Upper lobe of left lung (tissue), 6 donors: ENCODE measurements around the gene ODAPH. TPM values are rescaled to one million over a fixed set of nuclear protein-coding genes. Genes with fewer than 3 reads are reported as not detected.
"Not testable (repeated sequence)": the region's sequence is repeated elsewhere in the genome, so short reads cannot be mapped to it uniquely, and the experiment has no call there.

Experiments used
- ATAC-seq, 2 donors: fragments of 200-7000 bp; cut with Tn5 transposase; one replicate each; pipeline ENCODE4 v1.9.1; 2022; ENCODE audit warnings: mild to moderate bottlenecking in 2 of 2, moderate library complexity in 2 of 2; ENCODE audit not compliant: low FRiP score in 2 of 2
- DNase-seq, 2 donors: peaks; one replicate each; pipeline ENCODE4 v3.0.0-alpha.2; 2019 to 2020
- H3K27ac ChIP-seq, 4 donors: fragments of 200-600 bp; sonication (generic); one replicate each; pipeline ENCODE4 v1.5.1; 2016 to 2019
- H3K27me3 ChIP-seq, 4 donors: fragments of 200-600 bp; sonication (generic); one replicate each; pipeline ENCODE4 v1.5.1; 2017 to 2019
- H3K36me3 ChIP-seq, 4 donors: fragments of 200-600 bp; sonication (generic); one replicate each; pipeline ENCODE4 v1.5.1; 2016 to 2019
- H3K4me1 ChIP-seq, 4 donors: fragments of 200-600 bp; sonication (generic); one replicate each; pipeline ENCODE4 v1.5.1; 2018 to 2019
- H3K4me3 ChIP-seq, 4 donors: fragments of 200-600 bp; sonication (generic); one replicate each; pipeline ENCODE4 v1.5.1; 2017 to 2019; ENCODE audit warnings: mild to moderate bottlenecking in 2 of 4, moderate library complexity in 1 of 4
- H3K9me3 ChIP-seq, 4 donors: fragments of 200-600 bp; sonication (generic); one replicate each; pipeline ENCODE4 v1.5.1; 2018 to 2019
- CTCF ChIP-seq, 6 experiments: fragments of 450-650 bp in 4 of 6; fragments of 200-600 bp in 2 of 6; sonication (generic) in 2 of 6; IDR thresholded peaks; one replicate each; pipeline ENCODE4 v1.5.1; 2016 to 2019; ENCODE audit warnings: antibody characterized with exemption in 6 of 6
- EP300 ChIP-seq, 4 donors: sonication (generic); formaldehyde crosslinking; IDR thresholded peaks; one replicate each; pipeline ENCODE4 v1.5.1; 2017; ENCODE audit warnings: antibody characterized with exemption in 4 of 4, control low read depth in 2 of 4
- POLR2A ChIP-seq, 4 donors: fragments of 450-650 bp; IDR thresholded peaks; one replicate each; pipeline ENCODE4 v1.5.1; 2016 to 2017; ENCODE audit warnings: antibody characterized with exemption in 4 of 4, mild to moderate bottlenecking in 2 of 4
- POLR2AphosphoS5 ChIP-seq, 2 donors: sonication (generic); formaldehyde crosslinking; IDR thresholded peaks; one replicate each; pipeline ENCODE4 v1.5.1; 2017; ENCODE audit warnings: antibody characterized with exemption in 2 of 2
- WGBS, 2 donors: methylation state at CpG; one replicate each; pipeline ENCODE4 v1.1.5; 2017 to 2018; 5-methylcytosine and 5-hydroxymethylcytosine counted together
- total RNA-seq, 6 donors: library from RNA; depleted of rRNA in 4 of 6; stranded (reverse); fragments of >200 nt in 4 of 6; gene quantifications; one replicate each; pipeline versions ENCODE4 v1.1.0 to v1.2.1, GENCODE V29; 2016 to 2021
- donor health status: DM: no; HTN: no; CAD: no; lungs with moderate emphysema.
- donor health status: DM: no; HTN: yes; CAD: no; lungs with severe emphysema.

Gene ODAPH
- not detected for total RNA-seq

- ATAC-seq (no peak), DNase-seq (no peak)
- 65 to 69% methylated on average over 9 of the region's 9 CpGs for WGBS, 2 donors
- no peaks in the 10 kb centered on the region for H3K36me3 ChIP-seq
- H3K4me1 ChIP-seq = no peaks in the 10 kb centered on the region
- no peak within 1 kb of the TSS for H3K27ac ChIP-seq
- TF ChIP-seq POLR2AphosphoS5 (IDR thresholded peaks at IDR 0.05) = no peak
- TF ChIP-seq CTCF (IDR thresholded peaks at IDR 0.05) = no peak
- TF ChIP-seq EP300 (IDR thresholded peaks at IDR 0.05) = no peak
- TF ChIP-seq POLR2A (IDR thresholded peaks at IDR 0.05) = no peak
- H3K27me3 ChIP-seq = no peaks in the 10 kb centered on the region
- no peaks in the 10 kb centered on the region for H3K9me3 ChIP-seq
- H3K4me3 ChIP-seq = no peak within 1 kb of the TSS
Measured at GRCh38 chr4:75555294-75556164, at the start of gene ODAPH. TSS of gene ODAPH (plus strand) at chr4:75556066. CDS start at chr4:75556083, 17 bp downstream.

- H3K9me3 ChIP-seq, H3K4me3 ChIP-seq, ATAC-seq, H3K27me3 ChIP-seq, DNase-seq, H3K27ac ChIP-seq: not testable (repeated sequence)
- peaks cover 35 to 38% (median 36%) of the 10 kb centered on the region in 4 donors for H3K4me1 ChIP-seq
- 90 to 92% methylated on average over 4 of the region's 4 CpGs for WGBS, 2 donors
- peaks cover 0 to 29% (median 9%) of the 10 kb centered on the region in 4 donors for H3K36me3 ChIP-seq
Measured at GRCh38 chr4:75509592-75509991, 46.3 kb upstream of the ODAPH start.

- H3K27me3 ChIP-seq = no peaks in the 10 kb centered on the region
- TF ChIP-seq POLR2AphosphoS5 (IDR thresholded peaks at IDR 0.05) (no peak), POLR2A (IDR thresholded peaks at IDR 0.05) (no peak), CTCF (IDR thresholded peaks at IDR 0.05) (no peak), EP300 (IDR thresholded peaks at IDR 0.05) (no peak)
- ATAC-seq (no peak), DNase-seq (no peak)
- no peaks in the 10 kb centered on the region for H3K9me3 ChIP-seq
- peak overlapping the region; percentile 94 to 99 (median 97) for H3K27ac ChIP-seq
- peaks cover 0 to 13% (median 0%) of the 10 kb centered on the region in 4 donors for H3K36me3 ChIP-seq
- H3K4me3 ChIP-seq = peak overlapping the region in 2 of 4 donors; percentile 63 to 80
- H3K4me1 ChIP-seq = peaks cover 39 to 51% (median 45%) of the 10 kb centered on the region in 4 donors
- 53 to 57% methylated on average over 3 of the region's 3 CpGs for WGBS, 2 donors
Measured at GRCh38 chr4:75511841-75512240, 44.0 kb upstream of the ODAPH start.

- Histone ChIP-seq H3K4me3 (peak overlapping the region in 3 of 4 donors; percentile 63 to 80 (median 73)), H3K9me3 (no peaks in the 10 kb centered on the region)
Measured at GRCh38 chr4:75512386-75513211, 43.3 kb upstream of the ODAPH start.

GRCh38 chr4:75513526-75514130 lies 42.2 kb upstream of the ODAPH start:
- Histone ChIP-seq H3K9me3 (no peaks in the 10 kb centered on the region), H3K27me3 (no peaks in the 10 kb centered on the region), H3K36me3 (peaks cover 0 to 17% (median 8%) of the 10 kb centered on the region in 4 donors), H3K4me1 (peaks cover 39 to 54% (median 45%) of the 10 kb centered on the region in 4 donors), H3K4me3 (peak overlapping the region; percentile 63 to 80 (median 76)), H3K27ac (peak overlapping the region; percentile 94 to 99 (median 97))
- DNase-seq = no peak
- 1 to 2% methylated on average over 12 of the region's 12 CpGs for WGBS, 2 donors
- TF ChIP-seq CTCF (IDR thresholded peaks at IDR 0.05) = no peak
- TF ChIP-seq POLR2A (IDR thresholded peaks at IDR 0.05) = no peak
- TF ChIP-seq POLR2AphosphoS5 (IDR thresholded peaks at IDR 0.05) = no peak
- no peak for TF ChIP-seq EP300 (IDR thresholded peaks at IDR 0.05)
- ATAC-seq = no peak

More at GRCh38 chr4:75512386-75513211, 43.3 kb upstream of the ODAPH start:
- no peak for ATAC-seq
- Histone ChIP-seq H3K4me1 (peaks cover 39 to 51% (median 45%) of the 10 kb centered on the region in 4 donors), H3K27me3 (no peaks in the 10 kb centered on the region), H3K36me3 (peaks cover 0 to 13% (median 6%) of the 10 kb centered on the region in 4 donors), H3K27ac (peak overlapping the region; percentile 94 to 99 (median 97))
- WGBS, 2 donors = 22 to 31% methylated on average over 6 of the region's 6 CpGs
- DNase-seq = peak in 1 of 2 donors; percentile 30
- TF ChIP-seq POLR2AphosphoS5 (IDR thresholded peaks at IDR 0.05) (no peak), POLR2A (IDR thresholded peaks at IDR 0.05) (no peak), EP300 (IDR thresholded peaks at IDR 0.05) (no peak)
